IPS-15b (cell line): Measurements from ENCODE around the gene DNAJB13.
A peak's percentile ranks its signal among the peaks of the same experiment; 100 is the strongest.
"Not testable (repeated sequence)": the region's sequence is repeated elsewhere in the genome, so short reads cannot be mapped to it uniquely, and the experiment has no call there.

Experiments
- H3K27me3 ChIP-seq: one replicate; pipeline ENCODE4 v1.6.1; 2013; ENCODE audit warnings: low read length; ENCODE audit not compliant: control insufficient read depth, insufficient read depth
- H3K36me3 ChIP-seq: one replicate; pipeline ENCODE4 v1.6.1; 2013; ENCODE audit warnings: low read length; ENCODE audit not compliant: control insufficient read depth, insufficient read depth
- H3K4me1 ChIP-seq: one replicate; pipeline ENCODE4 v1.6.1; 2013; ENCODE audit warnings: mild to moderate bottlenecking, low read length; ENCODE audit not compliant: control insufficient read depth, insufficient read depth
- H3K4me3 ChIP-seq: one replicate; pipeline ENCODE4 v1.5.1; 2013; ENCODE audit warnings: low read depth, low read length
- H3K9ac ChIP-seq: one replicate; pipeline ENCODE4 v1.6.1; 2013; ENCODE audit warnings: low read depth, mild to moderate bottlenecking, low read length
- H3K9me3 ChIP-seq: one replicate; pipeline ENCODE4 v1.6.1; 2013; ENCODE audit warnings: mild to moderate bottlenecking, low read length; ENCODE audit not compliant: control insufficient read depth, insufficient read depth

DNAJB13 gene

DNA sequence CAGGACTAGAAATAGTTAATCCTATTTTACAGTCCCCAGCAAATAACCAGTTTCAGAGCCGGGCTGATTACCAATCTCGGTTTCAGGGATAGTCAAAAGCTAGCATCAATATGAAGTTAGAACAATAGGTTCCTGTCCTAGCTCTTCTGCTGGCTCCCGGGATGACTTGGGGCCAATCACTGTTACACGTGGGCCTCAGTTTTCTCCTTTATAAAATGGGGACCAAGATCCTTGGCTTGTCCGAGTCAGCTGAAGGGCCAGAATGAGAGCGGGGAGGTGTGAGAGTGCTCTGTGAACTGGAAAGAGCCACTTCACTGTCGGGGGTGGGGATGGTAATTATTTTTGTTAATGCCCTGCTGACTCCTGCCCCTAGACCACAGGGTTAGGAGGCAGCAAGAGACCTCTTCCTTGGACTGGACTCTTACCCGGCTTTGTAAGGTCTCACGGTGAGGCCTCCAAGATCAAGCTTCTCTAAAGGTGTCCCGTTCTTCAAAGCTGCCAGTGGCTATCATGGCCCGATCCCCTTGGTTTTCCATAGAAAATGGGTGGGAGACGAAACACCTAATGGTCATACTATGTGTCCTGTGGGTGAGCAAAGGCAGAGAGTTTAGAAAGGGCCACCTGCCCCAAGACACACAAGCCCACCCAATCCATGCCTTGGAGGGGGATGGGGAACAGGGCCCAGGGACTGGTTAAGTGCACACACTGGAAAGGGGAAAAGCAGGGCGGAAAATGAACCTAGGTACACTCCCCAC is 30.4 kb downstream of the DNAJB13 start:
- Histone ChIP-seq H3K4me3 (peak overlapping the region; percentile 98), H3K4me1 (peaks cover 19% of the 10 kb centered on the region), H3K9ac (no peak overlapping the region), H3K27me3 (no peaks in the 10 kb centered on the region), H3K36me3 (peaks cover 28% of the 10 kb centered on the region), H3K9me3 (no peaks in the 10 kb centered on the region)

DNA sequence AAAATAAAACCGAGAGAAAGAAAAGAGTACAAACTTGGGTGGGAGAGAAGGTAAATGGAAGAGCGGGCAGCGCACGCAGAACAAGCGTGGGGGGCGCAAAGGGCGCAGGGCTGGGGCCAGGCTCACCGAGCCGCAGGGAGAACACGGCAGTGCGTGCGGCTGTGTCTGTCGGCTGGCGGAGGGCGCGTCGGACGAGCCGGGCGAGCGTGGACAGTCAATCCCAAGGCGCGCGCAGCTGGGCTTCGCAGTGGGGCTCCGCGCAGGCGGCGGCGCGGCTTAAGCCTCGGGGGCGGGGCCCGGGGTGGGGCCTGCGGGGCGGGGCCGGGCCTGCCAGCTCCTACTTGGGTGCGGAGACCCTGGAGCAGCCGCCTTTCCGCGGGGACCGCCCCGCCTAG is 31.8 kb downstream of the DNAJB13 start, which contains the start of gene UCP2:
Gene UCP2, minus strand, starts transcription at position 249 of the 395 bp plus-strand sequence. CDS start 4,465 bp downstream, outside the sequence.
- no peaks in the 10 kb centered on the region for H3K27me3 ChIP-seq
- peak within 1 kb of the TSS; percentile 74 for H3K9ac ChIP-seq
- H3K9me3 ChIP-seq: no peaks in the 10 kb centered on the region
- H3K4me3 ChIP-seq: peak within 1 kb of the TSS; percentile 98
- H3K36me3 ChIP-seq: peaks cover 15% of the 10 kb centered on the region
- peaks cover 19% of the 10 kb centered on the region for H3K4me1 ChIP-seq

DNA sequence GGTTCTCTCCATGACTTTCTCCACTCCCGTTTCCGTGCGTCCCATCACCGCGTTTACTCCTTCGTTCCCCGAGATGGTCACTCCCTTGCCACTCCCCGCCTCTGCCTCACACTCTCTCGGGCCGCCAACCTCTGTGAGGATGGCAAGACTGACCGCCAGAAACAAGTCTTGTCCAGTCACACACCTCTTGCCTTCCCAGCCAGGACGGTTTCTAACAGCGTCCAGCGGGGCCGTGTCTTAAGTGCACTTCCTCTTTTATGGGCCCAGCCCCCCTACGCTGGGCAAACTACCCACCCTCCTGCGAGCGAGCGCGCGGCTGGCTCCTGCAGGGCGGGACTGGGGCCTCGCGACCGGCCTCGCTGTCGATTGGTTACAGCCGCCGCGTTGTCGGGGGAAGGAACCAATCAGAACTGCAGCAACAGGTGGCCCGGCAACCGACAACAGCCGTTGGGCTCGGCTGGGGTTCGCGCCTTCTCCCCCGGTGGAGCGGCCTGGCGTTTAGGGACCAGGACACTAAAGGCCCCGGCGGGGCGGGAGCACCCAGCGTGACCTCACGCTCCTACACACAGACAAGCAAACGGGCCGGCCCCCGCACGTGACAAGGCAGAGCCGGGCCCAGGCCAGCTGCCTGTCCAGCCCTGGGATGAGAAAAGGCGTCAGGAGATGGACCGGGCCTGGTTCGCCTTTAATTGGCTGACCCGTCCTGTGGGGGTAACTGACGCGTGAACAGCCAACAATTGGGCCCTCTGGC is 32.3 kb downstream of the DNAJB13 start:
- Histone ChIP-seq H3K27me3 (no peaks in the 10 kb centered on the region), H3K4me3 (peak overlapping the region; percentile 98), H3K9ac (no peak overlapping the region), H3K4me1 (peaks cover 19% of the 10 kb centered on the region), H3K9me3 (no peaks in the 10 kb centered on the region), H3K36me3 (peaks cover 9% of the 10 kb centered on the region)

DNA sequence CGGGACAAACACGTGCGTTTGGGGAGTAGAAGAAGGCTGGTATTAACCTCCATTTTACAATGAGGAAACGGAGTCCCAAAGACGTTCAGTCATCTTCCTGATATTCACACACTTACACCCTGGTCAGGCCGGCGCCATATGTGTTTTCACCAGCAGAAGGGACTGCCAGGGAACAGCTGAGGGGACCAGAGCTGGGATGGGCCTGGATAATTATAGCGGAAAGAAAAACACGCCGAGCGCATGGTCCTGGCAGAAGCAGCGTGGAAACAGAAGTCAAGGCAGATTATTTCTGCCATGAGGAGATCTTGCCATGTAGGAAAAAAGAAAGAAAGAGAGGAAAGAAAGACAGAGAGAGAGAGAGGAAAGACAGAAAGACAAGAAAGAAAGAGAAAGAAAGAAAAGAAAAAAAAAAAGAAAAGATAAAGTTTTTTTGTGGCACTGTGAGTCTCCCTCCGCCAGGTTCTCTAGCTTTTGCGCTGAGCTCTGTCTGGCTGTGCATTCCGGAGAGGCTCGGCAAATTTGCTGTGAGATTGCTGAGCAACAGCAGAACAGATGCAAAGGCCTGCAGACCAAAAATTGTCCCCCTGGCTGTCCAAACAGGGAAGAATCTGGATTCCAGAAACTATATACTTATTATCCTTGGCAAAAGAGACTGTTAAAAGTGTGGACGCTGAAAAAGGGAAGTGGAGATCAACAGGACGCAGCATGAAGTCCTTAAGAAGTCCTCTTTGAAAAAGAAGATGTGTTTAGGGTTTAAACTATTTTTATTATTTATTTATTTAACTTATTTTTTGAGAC is 33.1 kb downstream of the DNAJB13 start:
- Histone ChIP-seq H3K4me1 (peaks cover 19% of the 10 kb centered on the region), H3K36me3 (peaks cover 2% of the 10 kb centered on the region), H3K27me3 (no peaks in the 10 kb centered on the region), H3K9me3 (no peaks in the 10 kb centered on the region), H3K9ac (no peak overlapping the region), H3K4me3 (peak overlapping the region; percentile 98)

DNA sequence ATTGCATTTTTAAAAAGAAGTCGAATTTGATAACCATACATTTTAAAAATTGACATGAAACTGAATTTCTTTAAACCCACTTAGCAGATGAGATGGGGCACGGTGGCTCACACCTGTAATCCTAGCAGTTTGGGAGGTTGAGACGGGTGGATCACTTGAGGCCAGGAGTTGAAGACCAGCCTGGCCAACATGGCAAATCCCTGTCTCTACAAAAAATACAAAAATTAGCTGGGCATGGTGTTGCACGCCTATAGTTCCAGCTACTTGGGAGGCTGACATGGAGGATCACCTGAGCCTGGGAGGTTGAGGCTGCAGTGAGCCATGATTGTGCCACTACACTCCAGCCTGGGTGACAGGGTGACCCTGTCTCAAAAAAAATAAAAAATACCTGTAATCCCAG is 34.8 kb downstream of the DNAJB13 start:
- H3K9me3 ChIP-seq, H3K9ac ChIP-seq, H3K27me3 ChIP-seq, H3K36me3 ChIP-seq, H3K4me3 ChIP-seq: not testable (repeated sequence)
- peaks cover 10% of the 10 kb centered on the region for H3K4me1 ChIP-seq

DNA sequence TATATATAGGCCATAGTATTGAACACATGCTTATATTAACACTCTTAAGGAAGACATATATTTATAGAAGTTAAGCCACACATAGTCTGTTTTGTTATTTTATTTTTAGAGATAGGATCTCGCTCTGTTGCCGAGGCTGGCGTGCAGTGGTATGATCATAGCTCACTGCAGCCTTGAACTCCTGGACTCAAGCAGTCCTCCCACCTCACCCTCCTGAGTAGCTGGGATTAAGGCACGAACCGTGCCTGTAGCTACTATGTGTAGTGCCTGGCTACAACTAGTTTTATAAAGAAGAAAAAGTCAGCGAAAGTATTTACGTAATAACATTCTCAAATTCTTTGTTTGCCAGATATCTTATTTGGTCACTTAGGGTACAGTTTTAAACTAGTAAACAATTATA is 37.4 kb downstream of the DNAJB13 start:
- Histone ChIP-seq H3K27me3 (no peaks in the 10 kb centered on the region), H3K9ac (no peak overlapping the region), H3K36me3 (no peaks in the 10 kb centered on the region), H3K4me3 (no peak overlapping the region), H3K4me1 (peaks cover 5% of the 10 kb centered on the region), H3K9me3 (no peaks in the 10 kb centered on the region)

DNA sequence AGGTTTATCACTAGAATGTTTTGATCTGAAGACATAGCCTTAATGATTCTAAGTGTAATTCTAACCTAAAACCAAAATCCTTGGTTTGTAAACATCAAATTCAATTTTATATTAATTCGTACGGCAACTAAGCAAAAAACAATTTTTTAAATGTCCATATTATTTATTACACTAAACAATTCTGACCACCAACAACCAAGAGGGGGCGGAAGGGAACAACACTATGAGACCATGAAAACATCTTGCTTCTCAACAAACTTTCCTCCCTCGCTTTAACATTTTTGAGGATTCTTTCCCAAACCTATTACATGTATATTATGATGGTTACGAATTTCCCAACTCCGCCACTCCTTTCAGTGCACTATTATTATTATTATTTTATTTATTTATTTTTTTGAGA is 38.3 kb downstream of the DNAJB13 start:
- H3K4me3 ChIP-seq: no peak overlapping the region
- H3K4me1 ChIP-seq: no peaks in the 10 kb centered on the region
- H3K9ac ChIP-seq: no peak overlapping the region
- H3K36me3 ChIP-seq: no peaks in the 10 kb centered on the region
- no peaks in the 10 kb centered on the region for H3K9me3 ChIP-seq
- no peaks in the 10 kb centered on the region for H3K27me3 ChIP-seq

DNA sequence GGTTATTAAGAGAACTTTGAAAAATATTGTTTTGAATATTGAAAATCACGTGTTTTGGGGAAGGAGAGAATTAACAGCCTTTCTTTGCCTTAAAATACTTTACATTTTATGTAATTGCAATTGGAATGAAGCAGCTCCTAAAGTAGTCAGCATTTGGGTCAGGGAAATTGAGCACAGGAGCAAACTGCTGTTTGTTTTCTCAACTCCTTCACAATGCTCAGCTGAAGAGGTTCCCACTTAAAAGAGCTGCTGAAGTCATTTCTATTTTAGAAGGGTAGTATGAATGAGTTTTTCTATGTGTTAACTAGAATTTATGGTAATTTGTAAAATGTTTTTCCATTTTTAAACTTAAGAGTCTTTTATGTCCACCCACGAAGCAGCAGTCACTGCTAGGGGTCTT is 39.9 kb downstream of the DNAJB13 start:
- H3K27me3 ChIP-seq: no peaks in the 10 kb centered on the region
- no peak overlapping the region for H3K4me3 ChIP-seq
- H3K36me3 ChIP-seq: no peaks in the 10 kb centered on the region
- H3K9ac ChIP-seq: no peak overlapping the region
- no peaks in the 10 kb centered on the region for H3K9me3 ChIP-seq
- H3K4me1 ChIP-seq: no peaks in the 10 kb centered on the region

DNA sequence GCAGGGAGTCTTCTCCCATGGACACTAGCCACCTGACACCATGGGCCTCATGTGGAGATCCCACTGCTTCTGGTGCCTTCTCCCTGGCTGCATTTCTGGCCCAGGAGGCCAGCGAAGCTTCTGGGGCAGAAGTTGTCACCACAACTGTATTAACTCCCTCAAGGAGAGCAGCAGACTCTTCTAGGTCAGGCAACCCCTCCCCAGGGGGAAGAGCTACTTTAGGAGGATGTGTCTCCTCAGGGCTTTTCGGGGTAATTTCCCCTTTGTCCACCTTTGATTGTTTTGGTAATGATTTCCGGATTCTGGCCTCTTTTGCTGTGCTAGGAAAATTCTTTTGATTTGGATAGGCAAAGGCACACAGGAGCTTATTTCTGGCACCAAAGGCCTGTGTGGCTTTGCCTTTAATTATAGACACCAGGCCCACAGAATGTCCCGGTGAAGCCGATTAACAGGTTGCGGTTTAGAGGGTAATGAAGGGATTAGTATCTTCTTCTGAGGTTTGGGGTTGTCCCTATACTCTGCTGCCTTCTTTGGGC is 40.7 kb downstream of the DNAJB13 start:
- Histone ChIP-seq H3K36me3 (no peaks in the 10 kb centered on the region), H3K27me3 (no peaks in the 10 kb centered on the region), H3K9ac (no peak overlapping the region), H3K4me1 (no peaks in the 10 kb centered on the region), H3K9me3 (no peaks in the 10 kb centered on the region), H3K4me3 (no peak overlapping the region)

DNA sequence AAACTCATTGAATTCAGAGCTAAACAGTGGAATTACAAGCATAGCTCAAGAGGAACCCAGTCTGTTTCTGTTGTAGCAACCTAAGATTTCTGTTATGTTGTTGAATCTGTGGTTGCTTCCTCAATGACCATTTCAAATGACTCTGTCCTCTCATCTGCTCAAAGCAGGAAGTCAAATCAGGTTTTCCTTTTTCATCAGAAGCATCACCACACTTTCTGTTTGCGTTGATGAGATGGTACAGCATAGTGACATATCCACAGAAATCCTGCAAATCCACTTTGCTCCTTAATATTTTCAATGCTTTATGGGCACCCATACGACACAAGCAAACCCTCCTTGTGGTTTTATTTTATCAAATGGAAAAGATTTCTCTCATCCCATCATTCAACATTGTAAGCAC is 44.4 kb downstream of the DNAJB13 start:
- no peak overlapping the region for H3K4me3 ChIP-seq
- no peaks in the 10 kb centered on the region for H3K27me3 ChIP-seq
- no peak overlapping the region for H3K9ac ChIP-seq
- H3K36me3 ChIP-seq: no peaks in the 10 kb centered on the region
- H3K4me1 ChIP-seq: no peaks in the 10 kb centered on the region
- no peaks in the 10 kb centered on the region for H3K9me3 ChIP-seq

DNA sequence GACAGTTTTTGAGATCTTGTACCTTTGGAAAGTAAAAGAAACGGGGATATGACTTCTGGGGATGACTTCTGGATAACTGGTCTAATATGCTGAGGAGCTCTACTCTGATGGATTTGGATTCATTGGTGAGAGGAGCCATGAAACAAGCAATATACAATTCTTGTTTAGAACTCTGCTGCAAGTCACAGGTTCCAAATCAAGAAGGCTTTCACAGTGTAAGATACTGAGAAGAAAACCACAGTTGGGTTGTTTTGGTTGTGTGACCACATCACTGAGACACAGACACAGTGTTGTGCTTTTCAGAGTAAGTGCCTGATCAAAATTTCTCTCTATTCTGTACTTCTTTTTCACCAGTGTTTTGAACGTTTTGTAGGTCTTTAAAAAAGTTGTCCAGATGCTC is 44.9 kb downstream of the DNAJB13 start:
- H3K36me3 ChIP-seq: no peaks in the 10 kb centered on the region
- no peaks in the 10 kb centered on the region for H3K9me3 ChIP-seq
- H3K4me1 ChIP-seq: no peaks in the 10 kb centered on the region
- H3K9ac ChIP-seq: no peak overlapping the region
- H3K27me3 ChIP-seq: no peaks in the 10 kb centered on the region
- H3K4me3 ChIP-seq: no peak overlapping the region
